PC-3 (cell line): ENCODE measurements around the gene UBE3A. TPM values are rescaled to one million over a fixed set of nuclear protein-coding genes. Genes with fewer than 3 reads are reported as not detected.
A peak's percentile ranks its signal among the peaks of the same experiment; 100 is the strongest.

Source experiments
- ATAC-seq: fragments of 200-7000 bp; cut with Tn5 transposase; 2 replicates; pipeline ENCODE4 v1.9.1; 2020; ENCODE audit warnings: mild to moderate bottlenecking, moderate library complexity
- BruUV-seq: library from RNA; stranded (reverse); fragments of 400-500 nt; replicated peaks from 2 replicates; lab custom pipeline; 2021; lab: Mats Ljungman, UMichigan
- CTCF ChIA-PET: fragments of 300-600 bp; sonication (Branson Sonifier 250); formaldehyde crosslinking; loops from one replicate; lab custom pipeline; 2022; ENCODE audit warnings: antibody characterized with exemption; lab: Charles Lee
- POLR2A ChIA-PET: fragments of 300-600 bp; sonication (Branson Sonifier 250); formaldehyde crosslinking; loops from one replicate; lab custom pipeline; 2022; ENCODE audit warnings: antibody characterized with exemption; ENCODE audit not compliant: unreplicated experiment; lab: Charles Lee
- DNase-seq: peaks from one replicate; pipeline ENCODE4 v3.0.0-alpha.2; 2015
- H2AFZ ChIP-seq: fragments of 300-600 bp; sonication (generic); 2 replicates; pipeline ENCODE4 v1.6.0; 2016; ENCODE audit warnings: antibody characterized with exemption, low read length
- H3F3A ChIP-seq: fragments of 300-600 bp; sonication (generic); one replicate; pipeline ENCODE4 v1.6.0; 2017; ENCODE audit warnings: antibody characterized with exemption, low read length, control low read depth, mild to moderate bottlenecking; ENCODE audit not compliant: unreplicated experiment
- H3K27ac ChIP-seq: fragments of 300-600 bp; sonication (generic); 2 replicates; pipeline ENCODE4 v1.5.1; 2016; ENCODE audit warnings: mild to moderate bottlenecking, low read length
- H3K27me3 ChIP-seq: fragments of 300-600 bp; sonication (generic); 2 replicates; pipeline ENCODE4 v1.6.1; 2016; ENCODE audit warnings: low read length, mixed read lengths
- H3K36me3 ChIP-seq: fragments of 300-600 bp; sonication (generic); 2 replicates; pipeline ENCODE4 v1.6.1; 2016; ENCODE audit warnings: low read depth, mixed run types, low read length, mixed read lengths
- H3K4me1 ChIP-seq: fragments of 300-600 bp; sonication (generic); 2 replicates; pipeline ENCODE4 v1.5.1; 2016; ENCODE audit warnings: low read length; ENCODE audit not compliant: insufficient read depth
- H3K4me2 ChIP-seq: fragments of 300-600 bp; sonication (generic); 2 replicates; pipeline ENCODE4 v1.6.0; 2016; ENCODE audit warnings: low read length
- H3K4me3 ChIP-seq: fragments of 300-600 bp; sonication (generic); 2 replicates; pipeline ENCODE4 v1.5.1; 2016; ENCODE audit warnings: mild to moderate bottlenecking, low read length, mixed read lengths
- H3K79me2 ChIP-seq: fragments of 300-600 bp; sonication (generic); 2 replicates; pipeline ENCODE4 v1.6.1; 2017; ENCODE audit warnings: low read length, mixed read lengths
- H3K9ac ChIP-seq: fragments of 300-600 bp; sonication (generic); 2 replicates; pipeline ENCODE4 v1.6.0; 2016; ENCODE audit warnings: mild to moderate bottlenecking, low read length
- H3K9me2 ChIP-seq: fragments of 300-600 bp; sonication (generic); replicated peaks from 2 replicates; pipeline ENCODE4 v1.6.1; 2016; ENCODE audit warnings: mixed run types, low read length, mixed read lengths
- H3K9me3 ChIP-seq: fragments of 300-600 bp; sonication (generic); 2 replicates; pipeline ENCODE4 v1.6.1; 2016; ENCODE audit warnings: low read length, mixed read lengths
- H4K20me1 ChIP-seq: fragments of 300-600 bp; sonication (generic); 2 replicates; pipeline ENCODE4 v1.6.1; 2016; ENCODE audit warnings: low read length, mixed read lengths
- CTCF ChIP-seq: fragments of 300-600 bp; sonication (generic); conservative IDR thresholded peaks from 2 replicates; pipeline ENCODE4 v1.5.1; 2017; ENCODE audit warnings: antibody characterized with exemption, low read depth, mild to moderate bottlenecking, low read length
- EZH2 ChIP-seq: fragments of 300-600 bp; sonication (generic); IDR thresholded peaks from one replicate; pipeline ENCODE4 v1.6.1; 2017; ENCODE audit warnings: antibody characterized with exemption, mild to moderate bottlenecking, low read length; ENCODE audit not compliant: unreplicated experiment
- EZH2phosphoT487 ChIP-seq: fragments of 300-600 bp; sonication (generic); IDR thresholded peaks from 2 replicates; pipeline ENCODE4 v1.6.1; 2018; ENCODE audit warnings: mild to moderate bottlenecking, antibody characterized with exemption, low read length, borderline replicate concordance
- intact Hi-C: fragments of 100-400 bp; cut with micrococcal nuclease; formaldehyde crosslinking; loops from 2 replicates; pipeline ENCODE4 v1.9.0; 2023
- total RNA-seq: library from RNA; depleted of rRNA; stranded (reverse); fragments of >200 nt; gene quantifications from 2 replicates; pipeline ENCODE4 v1.2.3, GENCODE V29; 2014

The UBE3A gene
- total RNA-seq, 1 experiment from 2014 or later = 59.5 TPM

- Histone ChIP-seq H3K9me2 (no peaks in the 10 kb centered on the region; the same call in 1 of the 2 replicates), H3K4me2 (no peak overlapping the region), H4K20me1 (no peaks in the 10 kb centered on the region), H3K27ac (no peak overlapping the region), H3K36me3 (peaks cover 30% of the 10 kb centered on the region), H3K4me3 (no peak overlapping the region), H2AFZ (no peak overlapping the region), H3K9me3 (peaks cover 4% of the 10 kb centered on the region; the same call in 1 of the 2 replicates), H3K79me2 (no peaks in the 10 kb centered on the region), H3F3A (no peaks in the 10 kb centered on the region), H3K9ac (no peak overlapping the region), H3K4me1 (no peaks in the 10 kb centered on the region), H3K27me3 (no peaks in the 10 kb centered on the region)
- ChIA-PET CTCF (no interaction called here), POLR2A (no interaction called here)
- peak; percentile 78 for ATAC-seq
- DNase-seq = no peak
- no TSS peak for BruUV-seq
- no peak for TF ChIP-seq EZH2phosphoT487
- peak; percentile 44 for TF ChIP-seq CTCF
- intact Hi-C loops = loop anchor here (5.0 kb wide), 1 partner anchor 91 kb away; the partner anchor contains the start of gene UBE3A
Measured at GRCh38 chr15:25345943-25346342, 92.9 kb downstream of the UBE3A start.

DNA sequence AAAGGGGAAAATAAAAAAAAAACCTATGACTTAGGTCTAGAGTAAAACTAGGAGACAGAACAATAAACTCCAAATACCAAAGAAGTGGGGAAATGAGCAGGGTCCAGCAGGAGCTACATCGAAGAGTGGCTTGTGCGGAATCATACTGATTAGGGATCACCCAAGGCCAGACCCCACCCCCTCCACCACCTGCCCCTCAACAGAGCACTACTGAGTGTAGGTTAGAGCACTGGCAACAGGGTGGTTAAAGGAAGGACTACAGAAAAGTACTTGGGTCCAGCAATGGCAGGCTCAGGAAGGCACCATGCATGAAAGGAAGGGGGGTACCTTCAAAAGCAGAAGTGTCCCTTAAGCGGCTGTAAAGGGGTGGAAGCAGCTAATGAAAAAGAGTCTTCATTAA lies 96.2 kb downstream of the UBE3A start:
- Histone ChIP-seq H4K20me1 (no peaks in the 10 kb centered on the region), H3K79me2 (no peaks in the 10 kb centered on the region), H3F3A (no peaks in the 10 kb centered on the region), H3K27me3 (no peaks in the 10 kb centered on the region), H3K4me3 (no peak overlapping the region), H3K9me2 (no peaks in the 10 kb centered on the region), H3K4me1 (no peaks in the 10 kb centered on the region), H3K9me3 (no peaks in the 10 kb centered on the region), H3K4me2 (no peak overlapping the region), H3K9ac (no peak overlapping the region), H2AFZ (no peak overlapping the region), H3K36me3 (peaks cover 24% of the 10 kb centered on the region), H3K27ac (no peak overlapping the region)
- ATAC-seq (no peak), DNase-seq (no peak)
- BruUV-seq = no TSS peak
- intact Hi-C loops = no loop called here
- POLR2A ChIA-PET = no interaction called here
- CTCF ChIA-PET = no interaction called here
- TF ChIP-seq EZH2phosphoT487 = no peak
- TF ChIP-seq CTCF = no peak
- no peak for TF ChIP-seq EZH2

DNA sequence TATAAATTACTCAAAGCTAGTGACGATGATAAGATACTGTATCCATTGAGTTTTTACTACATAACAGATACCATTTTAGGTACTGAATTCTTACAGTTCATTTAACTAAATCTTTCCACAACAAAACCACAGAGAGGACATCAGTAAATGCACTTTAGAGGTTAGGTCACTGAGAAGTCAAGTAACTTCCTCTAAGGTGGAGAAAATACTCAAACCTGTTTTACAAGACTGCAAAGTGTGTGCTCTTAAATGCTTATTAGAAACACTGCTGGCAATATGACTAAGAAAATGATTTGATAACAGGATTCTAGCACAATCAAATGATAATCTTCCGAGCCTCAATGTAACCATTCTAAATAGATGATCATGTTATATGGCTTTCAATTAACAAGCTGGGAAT lies 99.4 kb downstream of the UBE3A start:
- TF ChIP-seq EZH2phosphoT487 (no peak), EZH2 (no peak), CTCF (no peak)
- ATAC-seq (no peak), DNase-seq (no peak)
- no peaks in the 10 kb centered on the region for H3F3A ChIP-seq
- no peaks in the 10 kb centered on the region for H4K20me1 ChIP-seq
- no peak overlapping the region for H3K9ac ChIP-seq
- H2AFZ ChIP-seq = no peak overlapping the region
- intact Hi-C loops = no loop called here
- no TSS peak for BruUV-seq
- H3K9me2 ChIP-seq = no peaks in the 10 kb centered on the region
- ChIA-PET CTCF (no interaction called here), POLR2A (no interaction called here)
- H3K9me3 ChIP-seq = no peaks in the 10 kb centered on the region
- H3K4me1 ChIP-seq = no peaks in the 10 kb centered on the region
- H3K27me3 ChIP-seq = no peaks in the 10 kb centered on the region
- H3K79me2 ChIP-seq = no peaks in the 10 kb centered on the region
- no peak overlapping the region for H3K27ac ChIP-seq
- H3K36me3 ChIP-seq = peaks cover 27% of the 10 kb centered on the region
- H3K4me2 ChIP-seq = no peak overlapping the region
- H3K4me3 ChIP-seq = no peak overlapping the region
